GM12878 (cell line): ENCODE data around the gene L3HYPDH.

Experiments used
- FOXK2 ChIP-seq: fragments of 450-650 bp; IDR thresholded peaks from 2 replicates; pipeline ENCODE4 v1.6.1; 2017; ENCODE audit warnings: mild to moderate bottlenecking, moderate library complexity
- MXI1 ChIP-seq: fragments of 150-350 bp; IDR thresholded peaks from 2 replicates; pipeline ENCODE4 v1.6.1; 2011; ENCODE audit warnings: low read depth, mild to moderate bottlenecking, inconsistent platforms, low read length, improper control_type of control experiment
- SIN3A ChIP-seq: IDR thresholded peaks from 2 replicates; pipeline ENCODE4 v1.6.1; 2012; ENCODE audit warnings: low read depth, low read length, improper control_type of control experiment
- SP1 ChIP-seq: IDR thresholded peaks from one replicate; pipeline ENCODE4 v1.6.1; 2011; ENCODE audit warnings: low read depth, low read length
- TF ChIP-seq, protein P1 (sequence below): IDR thresholded peaks from 2 replicates; pipeline ENCODE4 v1.6.1; 2012; ENCODE audit warnings: low read depth, low read length, improper control_type of control experiment
- TF ChIP-seq, protein P2 (sequence below), 3 experiments: IDR thresholded peaks in 2 of 3; conservative IDR thresholded peaks in 1 of 3; 2 replicates each; pipeline ENCODE4 v1.5.1; 2011; ENCODE audit warnings: low read depth in 3 of 3, low read length in 3 of 3, mild to moderate bottlenecking in 3 of 3, control low read depth in 2 of 3, moderate library complexity in 2 of 3, inconsistent platforms in 1 of 3, mixed read lengths in 1 of 3; ENCODE audit not compliant: control insufficient read depth in 2 of 3, insufficient read depth in 1 of 3; ENCODE audit errors: extremely low read depth in 1 of 3
- TF ChIP-seq, protein P3 (sequence below): fragments of 150-350 bp; IDR thresholded peaks from 2 replicates; pipeline ENCODE4 v1.6.1; 2014; ENCODE audit warnings: mild to moderate bottlenecking, low read depth, low read length
- TF ChIP-seq, protein P4 (sequence below): IDR thresholded peaks from 2 replicates; pipeline ENCODE4 v1.6.1; 2011; ENCODE audit warnings: low read depth, low read length, improper control_type of control experiment, borderline replicate concordance

DNA sequence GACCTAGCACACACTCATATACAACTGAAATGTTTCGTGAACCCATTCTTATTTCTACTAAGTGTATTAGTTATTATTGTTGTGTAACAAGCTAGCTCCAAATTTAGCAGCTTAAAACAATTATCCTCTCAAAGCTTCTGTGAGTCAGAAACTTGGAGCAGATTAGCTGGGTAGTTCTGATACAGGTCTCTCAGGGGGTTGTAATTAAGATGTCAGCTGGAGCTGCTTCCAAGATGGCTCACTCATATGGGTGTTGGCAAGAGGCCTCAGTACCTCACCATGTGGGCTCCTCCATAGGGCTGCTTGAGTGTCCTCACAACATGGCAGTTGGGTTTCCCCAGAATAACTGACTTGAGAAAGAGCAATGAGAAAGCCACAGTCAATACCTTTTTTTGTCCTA lies 28.8 kb downstream of the L3HYPDH start:
- TF ChIP-seq, protein P1, sequence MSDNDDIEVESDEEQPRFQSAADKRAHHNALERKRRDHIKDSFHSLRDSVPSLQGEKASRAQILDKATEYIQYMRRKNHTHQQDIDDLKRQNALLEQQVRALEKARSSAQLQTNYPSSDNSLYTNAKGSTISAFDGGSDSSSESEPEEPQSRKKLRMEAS = no peak
- TF ChIP-seq, protein P2, sequence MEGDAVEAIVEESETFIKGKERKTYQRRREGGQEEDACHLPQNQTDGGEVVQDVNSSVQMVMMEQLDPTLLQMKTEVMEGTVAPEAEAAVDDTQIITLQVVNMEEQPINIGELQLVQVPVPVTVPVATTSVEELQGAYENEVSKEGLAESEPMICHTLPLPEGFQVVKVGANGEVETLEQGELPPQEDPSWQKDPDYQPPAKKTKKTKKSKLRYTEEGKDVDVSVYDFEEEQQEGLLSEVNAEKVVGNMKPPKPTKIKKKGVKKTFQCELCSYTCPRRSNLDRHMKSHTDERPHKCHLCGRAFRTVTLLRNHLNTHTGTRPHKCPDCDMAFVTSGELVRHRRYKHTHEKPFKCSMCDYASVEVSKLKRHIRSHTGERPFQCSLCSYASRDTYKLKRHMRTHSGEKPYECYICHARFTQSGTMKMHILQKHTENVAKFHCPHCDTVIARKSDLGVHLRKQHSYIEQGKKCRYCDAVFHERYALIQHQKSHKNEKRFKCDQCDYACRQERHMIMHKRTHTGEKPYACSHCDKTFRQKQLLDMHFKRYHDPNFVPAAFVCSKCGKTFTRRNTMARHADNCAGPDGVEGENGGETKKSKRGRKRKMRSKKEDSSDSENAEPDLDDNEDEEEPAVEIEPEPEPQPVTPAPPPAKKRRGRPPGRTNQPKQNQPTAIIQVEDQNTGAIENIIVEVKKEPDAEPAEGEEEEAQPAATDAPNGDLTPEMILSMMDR (IDR thresholded peaks at IDR 0.05 in 2 of 3, conservative IDR thresholded peaks at IDR 0.05 in 1 of 3; ENCODE audit: control insufficient read depth in 2 of 3, extremely low read depth in 1 of 3, insufficient read depth in 1 of 3, low read depth in 3 of 3, low read length in 3 of 3) = no peak
- TF ChIP-seq MXI1 (no peak), SP1 (no peak), SIN3A (no peak), FOXK2 (no peak)
- TF ChIP-seq, protein P3, sequence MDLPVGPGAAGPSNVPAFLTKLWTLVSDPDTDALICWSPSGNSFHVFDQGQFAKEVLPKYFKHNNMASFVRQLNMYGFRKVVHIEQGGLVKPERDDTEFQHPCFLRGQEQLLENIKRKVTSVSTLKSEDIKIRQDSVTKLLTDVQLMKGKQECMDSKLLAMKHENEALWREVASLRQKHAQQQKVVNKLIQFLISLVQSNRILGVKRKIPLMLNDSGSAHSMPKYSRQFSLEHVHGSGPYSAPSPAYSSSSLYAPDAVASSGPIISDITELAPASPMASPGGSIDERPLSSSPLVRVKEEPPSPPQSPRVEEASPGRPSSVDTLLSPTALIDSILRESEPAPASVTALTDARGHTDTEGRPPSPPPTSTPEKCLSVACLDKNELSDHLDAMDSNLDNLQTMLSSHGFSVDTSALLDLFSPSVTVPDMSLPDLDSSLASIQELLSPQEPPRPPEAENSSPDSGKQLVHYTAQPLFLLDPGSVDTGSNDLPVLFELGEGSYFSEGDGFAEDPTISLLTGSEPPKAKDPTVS = no peak
- TF ChIP-seq, protein P4, sequence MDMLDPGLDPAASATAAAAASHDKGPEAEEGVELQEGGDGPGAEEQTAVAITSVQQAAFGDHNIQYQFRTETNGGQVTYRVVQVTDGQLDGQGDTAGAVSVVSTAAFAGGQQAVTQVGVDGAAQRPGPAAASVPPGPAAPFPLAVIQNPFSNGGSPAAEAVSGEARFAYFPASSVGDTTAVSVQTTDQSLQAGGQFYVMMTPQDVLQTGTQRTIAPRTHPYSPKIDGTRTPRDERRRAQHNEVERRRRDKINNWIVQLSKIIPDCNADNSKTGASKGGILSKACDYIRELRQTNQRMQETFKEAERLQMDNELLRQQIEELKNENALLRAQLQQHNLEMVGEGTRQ = no peak
